Neural progenitor cell (in vitro differentiated cells): ENCODE measurements around the gene NUDT13.

ENCODE experiments used
- CTCF ChIP-seq: fragments of 200-600 bp; sonication (generic); IDR thresholded peaks from 2 replicates; pipeline ENCODE4 v1.5.1; 2017; ENCODE audit warnings: antibody characterized with exemption, mild to moderate bottlenecking
- EZH2 ChIP-seq: fragments of 200-600 bp; sonication (generic); IDR thresholded peaks from 2 replicates; pipeline ENCODE4 v1.6.1; 2017; ENCODE audit warnings: antibody characterized with exemption, mild to moderate bottlenecking, moderate library complexity

- no peak for TF ChIP-seq CTCF
- TF ChIP-seq EZH2: no peak
Measured at GRCh38 chr10:73088304-73088703, 22.0 kb upstream of the NUDT13 start.
